ENCODE data around the gene VEGFA. TPM values are rescaled to one million over a fixed set of nuclear protein-coding genes. Genes with fewer than 3 reads are reported as not detected.

The VEGFA gene
- polyA plus RNA-seq, 2 of the 4 experiments (the other 2 are of a cell fraction), result 35.8 to 83.7 TPM

DNA sequence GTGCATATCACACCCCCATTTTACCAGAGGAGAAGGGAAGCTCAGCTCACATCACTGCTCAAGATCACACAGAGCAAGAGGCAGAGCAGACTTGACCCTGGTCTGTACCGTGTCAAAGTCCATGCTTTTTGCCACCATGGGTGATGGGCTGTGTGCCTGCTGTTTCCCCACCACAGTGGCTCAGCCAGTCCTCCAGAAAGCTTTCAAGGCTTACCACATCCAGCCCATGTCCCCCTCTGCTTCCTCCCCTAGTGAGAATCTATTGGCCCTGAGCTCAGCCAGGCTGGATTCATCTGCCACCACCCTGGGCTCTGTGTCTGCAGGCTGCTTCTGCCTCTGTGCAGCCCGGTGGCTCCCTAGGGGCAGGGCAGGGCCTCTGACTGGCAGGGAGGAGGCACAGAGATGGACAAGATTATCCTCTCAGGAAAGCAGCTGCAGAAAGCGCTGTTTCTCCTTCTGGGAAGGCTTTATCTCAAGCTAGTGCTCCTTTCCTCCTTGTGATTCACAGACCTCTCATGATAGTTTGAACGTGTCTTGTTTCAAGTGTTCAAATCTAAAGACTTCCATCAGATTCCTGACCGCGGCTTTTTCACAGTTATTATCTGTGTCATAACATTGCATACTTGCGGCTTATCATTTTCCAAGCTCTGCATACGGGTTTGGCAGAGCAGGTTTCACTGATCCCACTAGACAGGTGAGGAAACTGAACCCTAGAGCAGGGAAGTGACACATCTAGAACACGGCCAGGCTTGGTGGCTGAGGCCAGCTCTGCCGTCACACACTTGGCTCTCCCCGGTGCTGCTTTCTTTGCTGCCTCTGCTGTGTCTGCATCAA is 37.4 kb downstream of the VEGFA start:
- Histone ChIP-seq H3K4me2 (peak overlapping the region; percentile 76), H3K9me3 (no peaks in the 10 kb centered on the region), H3K4me1 (peaks cover 66% of the 10 kb centered on the region), H3K27ac (peak overlapping the region; percentile 58 to 79; a peak in 4 of 6 replicates), H3K4me3 (no peak overlapping the region)
- ChIA-PET POLR2A (no interaction called here), CTCF (interaction anchor here (0.8 to 1.5 kb wide), 6 partner anchors 9 to 271 kb away, joined by 3 to 16 read pairs (median 3); no protein-coding TSS in a partner anchor)
- TF ChIP-seq ESRRA (IDR thresholded peaks at IDR 0.05; ENCODE audit: borderline replicate concordance, low read length) (no peak), BCL3 (IDR thresholded peaks at IDR 0.05) (no peak), NPAS2 (CRISPR knock-in tag; IDR thresholded peaks at IDR 0.05; ENCODE audit: borderline replicate concordance) (no peak), FOXS1 (CRISPR knock-in tag; IDR thresholded peaks at IDR 0.05) (no peak), MYC (IDR thresholded peaks at IDR 0.05; ENCODE audit: borderline replicate concordance, low read length) (no peak), RCOR1 (IDR thresholded peaks at IDR 0.05; ENCODE audit: low read depth, low read length) (no peak), ELK1 (IDR thresholded peaks at IDR 0.05; ENCODE audit: low read depth, low read length) (no peak), EP300 (IDR thresholded peaks at IDR 0.05) (no peak), PBX3 (IDR thresholded peaks at IDR 0.05) (no peak), PHF8 (IDR thresholded peaks at IDR 0.05; ENCODE audit: borderline replicate concordance, low read depth) (no peak), SMC3 (IDR thresholded peaks at IDR 0.05) (no peak), KDM5A (IDR thresholded peaks at IDR 0.05) (no peak), RNF2 (IDR thresholded peaks at IDR 0.05; ENCODE audit: borderline replicate concordance, low read depth) (no peak), ZSCAN20 (CRISPR knock-in tag; IDR thresholded peaks at IDR 0.05) (no peak), RARB (CRISPR knock-in tag; IDR thresholded peaks at IDR 0.05) (no peak), NFE2L2 (conservative IDR thresholded peaks at IDR 0.05; ENCODE audit: low read length) (no peak), SREBF2 (IDR thresholded peaks at IDR 0.05) (no peak), FOSB (CRISPR knock-in tag; IDR thresholded peaks at IDR 0.05) (no peak), ZFP36 (IDR thresholded peaks at IDR 0.05; ENCODE audit: borderline replicate concordance, partially characterized antibody) (no peak)
- 83% methylated on average over 9 of the region's 11 CpGs for WGBS (ENCODE audit: missing lambda C conversion rate)
- DNase-seq (ENCODE audit: low read depth in 1 of 2, low spot score in 1 of 2), result no peak
- ATAC-seq, result peak; percentile 9 to 57; a peak in 3 of 6 replicates
- FAIRE-seq, result no peak

- POLR2A ChIA-PET, result no interaction called here
Measured at GRCh38 chr6:43808412-43808811, 38.4 kb downstream of the VEGFA start.

More at GRCh38 chr6:43808412-43808811, 38.4 kb downstream of the VEGFA start:
- Histone ChIP-seq H3K27ac (no peak overlapping the region), H3K9me3 (no peaks in the 10 kb centered on the region), H3K4me2 (no peak overlapping the region), H3K4me1 (peaks cover 56% of the 10 kb centered on the region), H3K4me3 (no peak overlapping the region)
- ATAC-seq (no peak), DNase-seq (ENCODE audit: low read depth in 1 of 2, low spot score in 1 of 2) (no peak), FAIRE-seq (no peak)
- CTCF ChIA-PET, result interaction anchor here (0.8 to 1.5 kb wide), 4 partner anchors 8 to 267 kb away, joined by 3 to 16 read pairs (median 3); no protein-coding TSS in a partner anchor
- no peak for TF ChIP-seq HDAC2 (IDR thresholded peaks at IDR 0.05)
- 95% methylated on average over 7 of the region's 7 CpGs for WGBS (ENCODE audit: missing lambda C conversion rate)

Measured in A549 (cell line).